ENCODE results near the gene HTR2B. TPM values are rescaled to one million over a fixed set of nuclear protein-coding genes. Genes with fewer than 3 reads are reported as not detected.

HTR2B gene
- total and polyA plus RNA-seq, 2 donors (not counting 1 experiment from before 2014, with no cell fraction given), result 12.6 to 92.5 TPM

GRCh38 chr2:231063347-231063746, 61.5 kb downstream of the HTR2B start:
- Histone ChIP-seq H3K27ac (ENCODE audit: insufficient read depth, low read length) (no peak overlapping the region), H2AFZ (ENCODE audit: low read length) (no peak overlapping the region), H3K36me3 (ENCODE audit: control insufficient read depth, insufficient read depth, low read length) (peaks cover 3% of the 10 kb centered on the region), H4K20me1 (ENCODE audit: control insufficient read depth, extremely low read depth, insufficient read depth, low read length) (no peaks in the 10 kb centered on the region), H3K79me2 (ENCODE audit: control insufficient read depth, insufficient read depth, low read length) (peaks cover 39% of the 10 kb centered on the region), H3K27me3 (ENCODE audit: control insufficient read depth, insufficient read depth, low read length) (no peaks in the 10 kb centered on the region), H3K9me3 (ENCODE audit: control insufficient read depth, insufficient read depth, low read depth, low read length) (no peaks in the 10 kb centered on the region), H3K9ac (ENCODE audit: insufficient read depth, low read length) (no peak overlapping the region), H3K4me2 (ENCODE audit: extremely low read depth, insufficient read depth, low read length) (no peak overlapping the region), H3K4me3 (replicated peaks in 1 of 4; ENCODE audit: control extremely low read depth in 1 of 4, insufficient read depth in 1 of 4, low read depth in 3 of 4, low read length in 4 of 4) (no peak overlapping the region), H3K4me1 (ENCODE audit: control insufficient read depth, extremely low read depth, insufficient read depth, low read length) (no peaks in the 10 kb centered on the region)
- no peak for TF ChIP-seq EZH2 (IDR thresholded peaks at IDR 0.05; ENCODE audit: low read length, missing control alignments)
- no peak for TF ChIP-seq CTCF (conservative IDR thresholded peaks at IDR 0.05 in 1 of 2, IDR thresholded peaks at IDR 0.05 in 1 of 2; ENCODE audit: low read depth in 1 of 2, low read length in 2 of 2)
- DNase-seq (ENCODE audit: low read depth in 2 of 2), result no peak

- no peaks in the 10 kb centered on the region for H4K20me1 ChIP-seq (ENCODE audit: control insufficient read depth, extremely low read depth, insufficient read depth, low read length)
Measured at GRCh38 chr2:231062776-231063175, 62.1 kb downstream of the HTR2B start.

GRCh38 chr2:231059756-231060155, 65.1 kb downstream of the HTR2B start:
- Histone ChIP-seq H3K27me3 (ENCODE audit: control insufficient read depth, insufficient read depth, low read length) (no peaks in the 10 kb centered on the region), H3K4me1 (ENCODE audit: control insufficient read depth, extremely low read depth, insufficient read depth, low read length) (peaks cover 2% of the 10 kb centered on the region), H3K4me3 (replicated peaks in 1 of 4; ENCODE audit: control extremely low read depth in 1 of 4, insufficient read depth in 1 of 4, low read depth in 3 of 4, low read length in 4 of 4) (no peak overlapping the region), H3K4me2 (ENCODE audit: extremely low read depth, insufficient read depth, low read length) (no peak overlapping the region), H3K27ac (ENCODE audit: insufficient read depth, low read length) (no peak overlapping the region), H4K20me1 (ENCODE audit: control insufficient read depth, extremely low read depth, insufficient read depth, low read length) (no peaks in the 10 kb centered on the region), H3K36me3 (ENCODE audit: control insufficient read depth, insufficient read depth, low read length) (peaks cover 1% of the 10 kb centered on the region), H3K9me3 (ENCODE audit: control insufficient read depth, insufficient read depth, low read depth, low read length) (no peaks in the 10 kb centered on the region), H3K9ac (ENCODE audit: insufficient read depth, low read length) (no peak overlapping the region), H3K79me2 (ENCODE audit: control insufficient read depth, insufficient read depth, low read length) (peaks cover 55% of the 10 kb centered on the region), H2AFZ (ENCODE audit: low read length) (no peak overlapping the region)
- TF ChIP-seq EZH2 (IDR thresholded peaks at IDR 0.05; ENCODE audit: low read length, missing control alignments), result no peak
- TF ChIP-seq CTCF (conservative IDR thresholded peaks at IDR 0.05 in 1 of 2, IDR thresholded peaks at IDR 0.05 in 1 of 2; ENCODE audit: low read depth in 1 of 2, low read length in 2 of 2), result no peak
- no peak for DNase-seq (ENCODE audit: low read depth in 2 of 2)

More at GRCh38 chr2:231062776-231063175, 62.1 kb downstream of the HTR2B start:
- Histone ChIP-seq H3K9ac (ENCODE audit: insufficient read depth, low read length) (no peak overlapping the region), H3K4me3 (replicated peaks in 1 of 4; ENCODE audit: control extremely low read depth in 1 of 4, insufficient read depth in 1 of 4, low read depth in 3 of 4, low read length in 4 of 4) (no peak overlapping the region), H3K27me3 (ENCODE audit: control insufficient read depth, insufficient read depth, low read length) (no peaks in the 10 kb centered on the region), H2AFZ (ENCODE audit: low read length) (no peak overlapping the region), H3K4me2 (ENCODE audit: extremely low read depth, insufficient read depth, low read length) (no peak overlapping the region), H3K36me3 (ENCODE audit: control insufficient read depth, insufficient read depth, low read length) (peaks cover 3% of the 10 kb centered on the region), H3K27ac (ENCODE audit: insufficient read depth, low read length) (no peak overlapping the region), H3K9me3 (ENCODE audit: control insufficient read depth, insufficient read depth, low read depth, low read length) (no peaks in the 10 kb centered on the region), H3K79me2 (ENCODE audit: control insufficient read depth, insufficient read depth, low read length) (peaks cover 45% of the 10 kb centered on the region), H3K4me1 (ENCODE audit: control insufficient read depth, extremely low read depth, insufficient read depth, low read length) (peaks cover 2% of the 10 kb centered on the region)
- TF ChIP-seq EZH2 (IDR thresholded peaks at IDR 0.05; ENCODE audit: low read length, missing control alignments) (no peak), CTCF (conservative IDR thresholded peaks at IDR 0.05 in 1 of 2, IDR thresholded peaks at IDR 0.05 in 1 of 2; ENCODE audit: low read depth in 1 of 2, low read length in 2 of 2) (no peak)
- no peak for DNase-seq (ENCODE audit: low read depth in 2 of 2)

Data from fibroblast of lung (primary cell).